HG03354 (cell line): ENCODE measurements around the gene ELP1.
"Not testable (repeated sequence)": the region's sequence is repeated elsewhere in the genome, so short reads cannot be mapped to it uniquely, and the experiment has no call there.

Source experiments
- ATAC-seq: cut with Tn5 transposase; IDR thresholded peaks from one replicate; pipeline ENCODE4 v1.9.1; 2021; ENCODE audit warnings: mild to moderate bottlenecking; ENCODE audit not compliant: unreplicated experiment, poor library complexity, severe bottlenecking

The ELP1 gene

GRCh38 chr9:108934323-108934893, 484 bp upstream of the ELP1 start, which contains the start of gene ABITRAM:
ABITRAM (plus strand) TSS chr9:108934400; CDS start chr9:108934487, 87 bp downstream.
- ATAC-seq: peak; percentile 86

GRCh38 chr9:108933231-108933717, 650 bp downstream of the ELP1 start:
- no peak for ATAC-seq

- ATAC-seq: no peak
Observed at GRCh38 chr9:108928386-108928785, 5.5 kb downstream of the ELP1 start.

- ATAC-seq: no peak
Observed at GRCh38 chr9:108924466-108924865, 9.5 kb downstream of the ELP1 start.

- ATAC-seq: no peak
Observed at GRCh38 chr9:108921200-108921599, 12.7 kb downstream of the ELP1 start.

- not testable (repeated sequence) for ATAC-seq
Observed at GRCh38 chr9:108920401-108920800, 13.5 kb downstream of the ELP1 start.

GRCh38 chr9:108919517-108919916, 14.4 kb downstream of the ELP1 start:
- ATAC-seq: no peak

- ATAC-seq: no peak
Observed at GRCh38 chr9:108913391-108913790, 20.5 kb downstream of the ELP1 start.

- no peak for ATAC-seq
Observed at GRCh38 chr9:108911820-108912219, 22.1 kb downstream of the ELP1 start.

GRCh38 chr9:108910914-108911313, 23.0 kb downstream of the ELP1 start:
- ATAC-seq: no peak

- ATAC-seq: no peak
Observed at GRCh38 chr9:108910402-108910801, 23.5 kb downstream of the ELP1 start.

GRCh38 chr9:108905494-108905893, 28.4 kb downstream of the ELP1 start:
- no peak for ATAC-seq

GRCh38 chr9:108904161-108904560, 29.8 kb downstream of the ELP1 start:
- no peak for ATAC-seq

GRCh38 chr9:108903420-108904103, 30.4 kb downstream of the ELP1 start:
- no peak for ATAC-seq

- ATAC-seq: no peak
Observed at GRCh38 chr9:108900176-108900575, 33.7 kb downstream of the ELP1 start.

- ATAC-seq: not testable (repeated sequence)
Observed at GRCh38 chr9:108899023-108899695, 34.8 kb downstream of the ELP1 start.

- no peak for ATAC-seq
Observed at GRCh38 chr9:108897324-108898096, 36.4 kb downstream of the ELP1 start.

GRCh38 chr9:108894225-108894997, 39.5 kb downstream of the ELP1 start:
- no peak for ATAC-seq

- no peak for ATAC-seq
Observed at GRCh38 chr9:108889649-108890067, 44.3 kb downstream of the ELP1 start.
